GM04504 (cell line): ENCODE results near the gene NDUFA12.

Source experiments
- DNase-seq: peaks from one replicate; pipeline ENCODE4 v3.0.0-alpha.2; 2012; ENCODE audit warnings: low read depth

NDUFA12 gene

GRCh38 chr12:94980577-94980976, 22.9 kb downstream of the NDUFA12 start:
- DNase-seq: no peak

- DNase-seq: no peak
Observed at GRCh38 chr12:94979941-94980340, 23.6 kb downstream of the NDUFA12 start.

- DNase-seq: no peak
Observed at GRCh38 chr12:94977766-94978468, 25.6 kb downstream of the NDUFA12 start.

GRCh38 chr12:94973221-94973620, 30.3 kb downstream of the NDUFA12 start:
- no peak for DNase-seq

GRCh38 chr12:94972795-94973194, 30.7 kb downstream of the NDUFA12 start:
- DNase-seq: no peak

- DNase-seq: no peak
Observed at GRCh38 chr12:94971923-94972322, 31.6 kb downstream of the NDUFA12 start.

GRCh38 chr12:94970560-94970959, 32.9 kb downstream of the NDUFA12 start:
- DNase-seq: no peak

GRCh38 chr12:94969424-94969823, 34.1 kb downstream of the NDUFA12 start:
- DNase-seq: no peak

- no peak for DNase-seq
Observed at GRCh38 chr12:94965982-94966630, 37.4 kb downstream of the NDUFA12 start.

GRCh38 chr12:94963649-94964048, 39.8 kb downstream of the NDUFA12 start:
- no peak for DNase-seq

- DNase-seq: no peak
Observed at GRCh38 chr12:94962670-94963069, 40.8 kb downstream of the NDUFA12 start.

GRCh38 chr12:94961911-94962310, 41.6 kb downstream of the NDUFA12 start:
- no peak for DNase-seq

- DNase-seq: no peak
Observed at GRCh38 chr12:94961256-94961824, 42.2 kb downstream of the NDUFA12 start.

- DNase-seq: no peak
Observed at GRCh38 chr12:94957006-94957405, 46.5 kb downstream of the NDUFA12 start.

GRCh38 chr12:94954948-94955592, 48.4 kb downstream of the NDUFA12 start:
- no peak for DNase-seq

GRCh38 chr12:94954029-94954685, 49.3 kb downstream of the NDUFA12 start:
- DNase-seq: no peak

GRCh38 chr12:94952325-94952724, 51.2 kb downstream of the NDUFA12 start:
- no peak for DNase-seq

GRCh38 chr12:94951071-94951934, 52.2 kb downstream of the NDUFA12 start:
- DNase-seq: no peak

GRCh38 chr12:94948232-94948810, 55.2 kb downstream of the NDUFA12 start:
- no peak for DNase-seq

- no peak for DNase-seq
Observed at GRCh38 chr12:94942663-94943062, 60.8 kb downstream of the NDUFA12 start.

GRCh38 chr12:94941440-94941862, 62.0 kb downstream of the NDUFA12 start:
- DNase-seq: peak; percentile 67
